Trophoblast cell (in vitro differentiated cells and primary cell): ENCODE data around the gene MYO7B.
"Not testable (repeated sequence)": the region's sequence is repeated elsewhere in the genome, so short reads cannot be mapped to it uniquely, and the experiment has no call there.

ENCODE experiments used
- DNase-seq, 2 donors: peaks; one replicate each; pipeline ENCODE4 v3.0.0-alpha.2; 2016
- H2AFZ ChIP-seq: 2 replicates; pipeline ENCODE4 v1.6.1; 2013; ENCODE audit warnings: low read length, moderate library complexity, mild to moderate bottlenecking; ENCODE audit not compliant: insufficient read depth, poor library complexity
- H2AK5ac ChIP-seq: 2 replicates; pipeline ENCODE4 v1.6.1; 2013; ENCODE audit warnings: mild to moderate bottlenecking, low read length
- H2BK120ac ChIP-seq: 2 replicates; pipeline ENCODE4 v1.6.1; 2013; ENCODE audit warnings: low read length, mild to moderate bottlenecking, moderate library complexity; ENCODE audit not compliant: insufficient read depth, poor library complexity
- H2BK12ac ChIP-seq: 2 replicates; pipeline ENCODE4 v1.6.1; 2013; ENCODE audit warnings: mild to moderate bottlenecking, low read length, moderate library complexity
- H2BK5ac ChIP-seq: 2 replicates; pipeline ENCODE4 v1.6.1; 2013; ENCODE audit warnings: low read length, low read depth, moderate library complexity, mild to moderate bottlenecking; ENCODE audit not compliant: poor library complexity
- H3K14ac ChIP-seq: 2 replicates; pipeline ENCODE4 v1.6.1; 2013; ENCODE audit warnings: mild to moderate bottlenecking, low read length
- H3K18ac ChIP-seq: 2 replicates; pipeline ENCODE4 v1.6.1; 2013; ENCODE audit warnings: mild to moderate bottlenecking, low read length
- H3K23ac ChIP-seq: 2 replicates; pipeline ENCODE4 v1.6.1; 2013; ENCODE audit warnings: low read length
- H3K27ac ChIP-seq: 2 replicates; pipeline ENCODE4 v1.5.1; 2013; ENCODE audit warnings: low read depth, mild to moderate bottlenecking, inconsistent platforms, low read length, moderate library complexity
- H3K27me3 ChIP-seq: 2 replicates; pipeline ENCODE4 v1.6.1; 2013; ENCODE audit warnings: inconsistent platforms, mild to moderate bottlenecking, low read length, moderate library complexity; ENCODE audit not compliant: insufficient read depth
- H3K36me3 ChIP-seq, 2 experiments: 1 replicate in 1 of 2; 2 replicates in 1 of 2; pipeline ENCODE4 v1.6.1; 2013; ENCODE audit warnings: low read length in 2 of 2, mild to moderate bottlenecking in 2 of 2, moderate library complexity in 1 of 2; ENCODE audit not compliant: insufficient read depth in 2 of 2, control insufficient read depth in 1 of 2
- H3K4ac ChIP-seq: 2 replicates; pipeline ENCODE4 v1.6.1; 2013; ENCODE audit warnings: low read depth, mild to moderate bottlenecking, low read length, moderate library complexity
- H3K4me1 ChIP-seq, 2 experiments: 1 replicate in 1 of 2; 2 replicates in 1 of 2; pipeline ENCODE4 v1.6.1; 2013; ENCODE audit warnings: low read length in 2 of 2, mild to moderate bottlenecking in 2 of 2, moderate library complexity in 1 of 2; ENCODE audit not compliant: insufficient read depth in 2 of 2, control insufficient read depth in 1 of 2
- H3K4me2 ChIP-seq: 2 replicates; pipeline ENCODE4 v1.6.1; 2013; ENCODE audit warnings: inconsistent platforms, mild to moderate bottlenecking, low read length, moderate library complexity
- H3K4me3 ChIP-seq: 2 replicates; pipeline ENCODE4 v1.5.1; 2013; ENCODE audit warnings: mild to moderate bottlenecking, low read depth, low read length, inconsistent platforms
- H3K79me1 ChIP-seq: one replicate; pipeline ENCODE4 v1.6.1; 2013; ENCODE audit warnings: low read length
- H3K79me2 ChIP-seq: 2 replicates; pipeline ENCODE4 v1.6.1; 2013; ENCODE audit warnings: low read length, mild to moderate bottlenecking; ENCODE audit not compliant: control insufficient read depth, insufficient read depth, poor library complexity
- H3K9ac ChIP-seq: 2 replicates; pipeline ENCODE4 v1.6.1; 2013; ENCODE audit warnings: mild to moderate bottlenecking, low read length
- H3K9me3 ChIP-seq: 2 replicates; pipeline ENCODE4 v1.6.1; 2013; ENCODE audit warnings: low read depth, mild to moderate bottlenecking, control low read depth, inconsistent platforms, low read length; ENCODE audit not compliant: insufficient read depth
- H4K12ac ChIP-seq: 2 replicates; pipeline ENCODE4 v1.6.1; 2013; ENCODE audit warnings: low read depth, mild to moderate bottlenecking, low read length, moderate library complexity
- H4K8ac ChIP-seq: 2 replicates; pipeline ENCODE4 v1.6.1; 2013; ENCODE audit warnings: low read depth, mild to moderate bottlenecking, low read length, moderate library complexity
- H4K91ac ChIP-seq: one replicate; pipeline ENCODE4 v1.6.1; 2013; ENCODE audit warnings: low read depth, mild to moderate bottlenecking, low read length, moderate library complexity
- WGBS: extraction: QIAGEN DNeasy Blood & Tissue Kit; methylation state at CpG from one replicate; pipeline ENCODE4 v1.1.7; 2013; ENCODE audit warnings: missing lambda C conversion rate; ENCODE audit not compliant: insufficient read length, insufficient coverage; ENCODE audit errors: extremely low coverage; 5-methylcytosine and 5-hydroxymethylcytosine counted together

The MYO7B gene

DNA sequence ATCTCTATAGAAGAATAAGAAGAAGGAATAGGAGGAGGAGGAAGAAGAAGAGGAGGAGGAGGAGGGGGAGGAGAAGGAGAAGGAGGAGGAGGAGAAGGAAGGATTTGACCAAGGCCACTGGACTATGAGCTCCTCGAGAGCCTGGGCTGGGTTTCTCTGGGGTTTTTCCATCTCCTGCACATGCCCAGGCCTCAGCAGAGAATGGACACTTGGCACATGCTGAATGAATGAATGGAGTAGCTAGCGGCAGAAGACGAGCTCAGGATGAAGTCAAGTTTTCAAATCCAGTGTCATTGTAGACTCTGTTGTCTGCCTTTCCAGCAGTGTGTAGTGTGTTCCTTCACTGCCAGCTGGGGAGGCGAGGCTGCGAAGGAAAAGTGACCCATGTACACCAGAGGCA lies 2.2 kb downstream of the MYO7B start:
- H4K8ac ChIP-seq = no peak overlapping the region
- H3K4me3 ChIP-seq = no peak overlapping the region
- no peak overlapping the region for H3K23ac ChIP-seq
- H3K36me3 ChIP-seq = no peaks in the 10 kb centered on the region
- H2AK5ac ChIP-seq = no peak overlapping the region
- no peak overlapping the region for H3K9ac ChIP-seq
- H4K12ac ChIP-seq = no peak overlapping the region
- H3K27me3 ChIP-seq = no peaks in the 10 kb centered on the region
- no peak overlapping the region for H2BK120ac ChIP-seq
- DNase-seq = no peak
- no peak overlapping the region for H3K4me2 ChIP-seq
- no peak overlapping the region for H3K4ac ChIP-seq
- H2BK5ac ChIP-seq = no peak overlapping the region
- H3K9me3 ChIP-seq = peaks cover 3% of the 10 kb centered on the region
- no CpG with 5 or more reads among the region's 5 CpGs for WGBS
- no peaks in the 10 kb centered on the region for H3K79me1 ChIP-seq
- no peaks in the 10 kb centered on the region for H3K79me2 ChIP-seq
- H3K27ac ChIP-seq = no peak overlapping the region
- no peak overlapping the region for H2AFZ ChIP-seq
- H3K14ac ChIP-seq = no peak overlapping the region
- H2BK12ac ChIP-seq = no peak overlapping the region
- H3K18ac ChIP-seq = no peak overlapping the region
- H4K91ac ChIP-seq = no peak overlapping the region
- no peaks in the 10 kb centered on the region for H3K4me1 ChIP-seq

DNA sequence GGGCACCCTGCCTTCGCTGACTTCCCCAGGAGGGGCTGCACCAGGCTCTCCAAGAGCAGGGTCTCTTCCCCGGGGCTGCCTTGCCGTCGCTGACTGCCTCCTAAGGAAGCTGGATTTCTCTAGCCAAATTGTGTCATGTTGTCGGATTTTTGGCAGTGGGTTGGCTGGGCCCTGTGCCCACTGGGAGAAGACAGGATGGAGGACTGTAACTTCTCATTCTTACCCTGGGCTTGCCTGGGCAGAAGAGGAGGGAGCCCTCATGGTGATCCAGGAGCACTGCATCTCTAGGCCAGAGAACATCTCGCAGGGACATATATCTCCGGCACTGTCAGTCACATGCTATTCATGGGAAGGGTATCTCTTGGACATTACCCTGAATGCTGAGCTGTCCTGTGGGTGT lies 6.3 kb downstream of the MYO7B start:
- WGBS = no CpG with 5 or more reads among the region's 7 CpGs
- H4K91ac ChIP-seq = no peak overlapping the region
- no peaks in the 10 kb centered on the region for H3K36me3 ChIP-seq
- H4K12ac ChIP-seq = no peak overlapping the region
- no peak overlapping the region for H3K23ac ChIP-seq
- H3K27ac ChIP-seq = no peak overlapping the region
- no peak overlapping the region for H2BK120ac ChIP-seq
- DNase-seq = no peak
- H2BK12ac ChIP-seq = no peak overlapping the region
- no peak overlapping the region for H3K18ac ChIP-seq
- H3K14ac ChIP-seq = no peak overlapping the region
- H3K4me3 ChIP-seq = no peak overlapping the region
- H3K79me1 ChIP-seq = no peaks in the 10 kb centered on the region
- H3K4ac ChIP-seq = no peak overlapping the region
- no peak overlapping the region for H4K8ac ChIP-seq
- no peaks in the 10 kb centered on the region for H3K79me2 ChIP-seq
- no peaks in the 10 kb centered on the region for H3K4me1 ChIP-seq
- H3K27me3 ChIP-seq = no peaks in the 10 kb centered on the region
- H2AFZ ChIP-seq = no peak overlapping the region
- no peak overlapping the region for H3K4me2 ChIP-seq
- no peak overlapping the region for H2AK5ac ChIP-seq
- H2BK5ac ChIP-seq = no peak overlapping the region
- no peak overlapping the region for H3K9ac ChIP-seq
- H3K9me3 ChIP-seq = peaks cover 1% of the 10 kb centered on the region

DNA sequence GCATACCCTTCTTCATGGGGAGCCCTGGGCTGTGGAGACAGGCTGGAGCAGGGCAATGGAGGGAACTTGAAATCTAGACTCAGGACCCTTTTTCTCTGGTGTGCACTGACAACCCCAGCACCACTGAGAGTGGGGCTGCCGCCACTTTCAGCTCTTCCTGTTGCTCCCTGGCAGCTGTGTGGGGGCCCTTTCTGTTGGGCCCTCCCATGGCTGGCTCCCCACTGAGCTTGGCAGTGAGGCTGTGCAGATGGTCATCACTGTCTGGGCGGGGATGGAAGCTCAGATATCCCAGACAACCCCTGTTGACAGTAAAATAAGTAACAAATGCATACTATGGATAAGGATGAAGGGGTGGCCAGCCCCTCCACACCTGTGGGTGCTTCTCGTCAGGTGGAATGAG lies 6.7 kb downstream of the MYO7B start:
- Histone ChIP-seq H2BK120ac (no peak overlapping the region), H4K8ac (no peak overlapping the region)
- WGBS = no CpG with 5 or more reads among the region's 3 CpGs

DNA sequence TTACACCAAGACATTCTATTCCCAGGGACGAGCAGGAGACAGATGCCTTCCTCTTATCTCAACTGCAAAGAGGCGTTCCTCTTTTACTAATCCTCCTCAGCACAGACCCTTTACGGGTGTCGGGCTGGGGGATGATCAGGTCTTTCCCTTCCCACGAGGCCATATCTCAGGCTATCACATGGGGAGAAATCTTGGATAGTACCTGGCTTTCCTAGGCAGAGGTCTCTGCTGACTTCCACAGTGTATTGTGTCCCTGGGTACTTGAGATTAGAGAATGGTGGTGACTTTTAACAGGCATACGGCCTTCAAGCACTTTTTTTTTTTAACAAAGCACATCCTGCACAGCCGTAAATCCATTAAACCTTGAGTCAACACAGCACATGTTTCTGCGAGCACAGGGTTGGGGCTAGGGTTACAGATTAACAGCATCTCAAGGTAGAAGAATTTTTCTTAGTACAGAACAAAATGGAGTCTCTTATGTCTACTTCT lies 7.6 kb downstream of the MYO7B start:
- H2BK12ac ChIP-seq, H3K4me2 ChIP-seq, H3K79me2 ChIP-seq, H2BK5ac ChIP-seq, H3K18ac ChIP-seq, H3K9ac ChIP-seq, H3K27me3 ChIP-seq, H4K91ac ChIP-seq, H2AFZ ChIP-seq, H4K12ac ChIP-seq, H3K27ac ChIP-seq, H2AK5ac ChIP-seq, H3K36me3 ChIP-seq, H3K9me3 ChIP-seq, H4K8ac ChIP-seq, H3K79me1 ChIP-seq, H3K4ac ChIP-seq, H3K14ac ChIP-seq, H3K23ac ChIP-seq, DNase-seq, H3K4me3 ChIP-seq, H2BK120ac ChIP-seq, H3K4me1 ChIP-seq: not testable (repeated sequence)
- no CpG with 5 or more reads among the region's 8 CpGs for WGBS

More for the DNA sequence above, 6.7 kb downstream of the MYO7B start:
- H3K9ac ChIP-seq = no peak overlapping the region
- H3K4me1 ChIP-seq = no peaks in the 10 kb centered on the region
- H4K91ac ChIP-seq = no peak overlapping the region
- no peak for DNase-seq
- H3K4me2 ChIP-seq = no peak overlapping the region
- no peaks in the 10 kb centered on the region for H3K79me1 ChIP-seq
- no peak overlapping the region for H3K23ac ChIP-seq
- no peak overlapping the region for H3K18ac ChIP-seq
- peaks cover 1% of the 10 kb centered on the region for H3K9me3 ChIP-seq
- no peak overlapping the region for H2AK5ac ChIP-seq
- H3K27ac ChIP-seq = no peak overlapping the region
- no peak overlapping the region for H3K14ac ChIP-seq
- no peak overlapping the region for H2AFZ ChIP-seq
- no peak overlapping the region for H3K4me3 ChIP-seq
- H3K27me3 ChIP-seq = no peaks in the 10 kb centered on the region
- no peak overlapping the region for H4K12ac ChIP-seq
- H3K4ac ChIP-seq = no peak overlapping the region
- no peaks in the 10 kb centered on the region for H3K36me3 ChIP-seq
- no peaks in the 10 kb centered on the region for H3K79me2 ChIP-seq
- no peak overlapping the region for H2BK12ac ChIP-seq
- H2BK5ac ChIP-seq = no peak overlapping the region
